ENCODE results near the gene NAE1. TPM values are rescaled to one million over a fixed set of nuclear protein-coding genes. Genes with fewer than 3 reads are reported as not detected.

Gene NAE1
- total RNA-seq, 1 experiment from 2014 or later: 123 TPM

GRCh38 chr16:66776457-66776856, 54.3 kb downstream of the NAE1 start:
- H3K4me2 ChIP-seq (ENCODE audit: low read length): no peak overlapping the region
- H3K9me2 ChIP-seq (ENCODE audit: insufficient read depth): no peaks in the 10 kb centered on the region
- no peaks in the 10 kb centered on the region for H3K9me3 ChIP-seq (ENCODE audit: control insufficient read depth in 1 of 2, insufficient read depth in 1 of 2, low read depth in 1 of 2, low read length in 2 of 2)
- intact Hi-C loops (cut with micrococcal nuclease): no loop called here
- H3K4me3 ChIP-seq (replicated peaks in 1 of 2; ENCODE audit: low read depth in 1 of 2, low read length in 2 of 2): no peak overlapping the region
- CTCF ChIA-PET: interaction anchor here (1.1 kb wide), 1 partner anchor 54 kb away, joined by 5 read pairs; the partner anchor contains the start of gene NAE1
- H2AFZ ChIP-seq (ENCODE audit: low read depth, low read length, poor library complexity, severe bottlenecking): no peak overlapping the region
- RAD21 ChIA-PET (ENCODE audit: low non-redundant PET in 1 of 2, low total read pairs in 2 of 2, uncharacterized antibody in 2 of 2, unreplicated experiment in 2 of 2): no interaction called here
- no peak for TF ChIP-seq CEBPB (IDR thresholded peaks at IDR 0.05; ENCODE audit: low read depth)
- TF ChIP-seq FOSL1 (IDR thresholded peaks at IDR 0.05; ENCODE audit: low read depth): no peak
- TF ChIP-seq ZFX (IDR thresholded peaks at IDR 0.05): no peak
- no peak for TF ChIP-seq MAX (IDR thresholded peaks at IDR 0.05)
- no peak for TF ChIP-seq CTCF (IDR thresholded peaks at IDR 0.05 in 2 of 3, conservative IDR thresholded peaks at IDR 0.05 in 1 of 3; ENCODE audit: borderline replicate concordance in 1 of 3, insufficient read depth in 1 of 3, low read depth in 2 of 3, low read length in 2 of 3)
- TF ChIP-seq SRF (IDR thresholded peaks at IDR 0.05; ENCODE audit: low read depth): no peak
- TF ChIP-seq TCF7L2 (IDR thresholded peaks at IDR 0.05; ENCODE audit: borderline replicate concordance, extremely low read depth, insufficient read depth, insufficient read length): no peak
- no peak for TF ChIP-seq ZBTB33 (IDR thresholded peaks at IDR 0.05; ENCODE audit: extremely low read depth, insufficient replicate concordance, low read length)
- TF ChIP-seq EGR1 (IDR thresholded peaks at IDR 0.05; ENCODE audit: low read depth): no peak
- no peak for TF ChIP-seq EZH2phosphoT487 (IDR thresholded peaks at IDR 0.05; ENCODE audit: borderline replicate concordance)
- no peak for TF ChIP-seq JUND (IDR thresholded peaks at IDR 0.05)
- no peak for TF ChIP-seq ATF3 (IDR thresholded peaks at IDR 0.05)
- TF ChIP-seq ZNF274 (IDR thresholded peaks at IDR 0.05; ENCODE audit: low read depth, low read length): no peak
- TF ChIP-seq CBX3 (IDR thresholded peaks at IDR 0.05; ENCODE audit: low read depth): no peak
- no peak for TF ChIP-seq SP1 (IDR thresholded peaks at IDR 0.05; ENCODE audit: low read depth)
- no TSS peak for BruUV-seq (replicated peaks)
- ATAC-seq (no peak), DNase-seq (ENCODE audit: low read depth, low spot score) (no peak)
- no peaks in the 10 kb centered on the region for H3K79me2 ChIP-seq (ENCODE audit: insufficient read depth, low read length)
- H3K27ac ChIP-seq (ENCODE audit: low read depth, low read length): no peak overlapping the region
- H3K4me1 ChIP-seq (ENCODE audit: control insufficient read depth in 1 of 2, insufficient read depth in 2 of 2, low read length in 2 of 2): no peaks in the 10 kb centered on the region
- no peaks in the 10 kb centered on the region for H3K36me3 ChIP-seq (ENCODE audit: control insufficient read depth in 1 of 2, insufficient read depth in 2 of 2, low read length in 2 of 2)
- H3K27me3 ChIP-seq (ENCODE audit: insufficient read depth, low read length): no peaks in the 10 kb centered on the region
- H3K9ac ChIP-seq (ENCODE audit: low read length): no peak overlapping the region
- POLR2A ChIA-PET: interaction anchor here (0.5 kb wide), 1 partner anchor 35 kb away, joined by 3 read pairs; no protein-coding TSS in a partner anchor
- H4K20me1 ChIP-seq (ENCODE audit: insufficient read depth): no peaks in the 10 kb centered on the region
